Liver (tissue), 9 donors: ENCODE measurements around the gene GXYLT2. TPM values are rescaled to one million over a fixed set of nuclear protein-coding genes. Genes with fewer than 3 reads are reported as not detected.

Experiments
- DNase-seq: peaks from one replicate; pipeline ENCODE4 v3.0.0-alpha.2; 2017; ENCODE audit warnings: low spot score
- H3K27ac ChIP-seq, 2 donors: one replicate each; pipeline ENCODE4 v1.7.0; 2013; ENCODE audit warnings: inconsistent platforms in 2 of 2, low read length in 2 of 2, control low read depth in 1 of 2, low read depth in 1 of 2, mild to moderate bottlenecking in 1 of 2
- H3K27me3 ChIP-seq, 4 donors: one replicate each; pipeline versions ENCODE4 v1.6.1 to v1.7.0; 2013; ENCODE audit warnings: low read length in 3 of 4, inconsistent platforms in 1 of 4, mild to moderate bottlenecking in 1 of 4, moderate library complexity in 1 of 4; ENCODE audit not compliant: control insufficient read depth in 4 of 4, insufficient read depth in 4 of 4
- H3K36me3 ChIP-seq, 4 donors: one replicate each; pipeline versions ENCODE4 v1.6.1 to v1.7.0; 2013; ENCODE audit warnings: low read length in 3 of 4, mild to moderate bottlenecking in 3 of 4, low read depth in 1 of 4, moderate library complexity in 1 of 4; ENCODE audit not compliant: control insufficient read depth in 4 of 4, insufficient read depth in 3 of 4
- H3K4me1 ChIP-seq, 4 donors: one replicate each; pipeline versions ENCODE4 v1.6.1 to v1.7.0; 2013; ENCODE audit warnings: low read length in 3 of 4, mild to moderate bottlenecking in 3 of 4, moderate library complexity in 1 of 4; ENCODE audit not compliant: control insufficient read depth in 4 of 4, insufficient read depth in 4 of 4
- H3K4me3 ChIP-seq, 3 donors: one replicate each; pipeline versions ENCODE4 v1.6.1 to v1.7.0; 2013; ENCODE audit warnings: low read length in 3 of 3, control low read depth in 1 of 3, low read depth in 1 of 3, mild to moderate bottlenecking in 1 of 3
- H3K9ac ChIP-seq, 2 donors: one replicate each; pipeline ENCODE4 v1.7.0; 2013; ENCODE audit warnings: low read length in 2 of 2, mild to moderate bottlenecking in 2 of 2, moderate library complexity in 2 of 2, control low read depth in 1 of 2, low read depth in 1 of 2
- H3K9me3 ChIP-seq, 4 donors: one replicate each; pipeline versions ENCODE4 v1.6.1 to v1.7.0; 2013; ENCODE audit warnings: low read length in 3 of 4; ENCODE audit not compliant: control insufficient read depth in 4 of 4
- ATF3 ChIP-seq: IDR thresholded peaks from 2 replicates; pipeline ENCODE4 v1.6.1; 2016; ENCODE audit warnings: antibody characterized with exemption
- EGR1 ChIP-seq, 2 donors: IDR thresholded peaks; 2 replicates each; pipeline ENCODE4 v1.6.1; 2016 to 2018; ENCODE audit warnings: antibody characterized with exemption in 2 of 2, low read depth in 2 of 2
- FOXA1 ChIP-seq: IDR thresholded peaks from 2 replicates; pipeline ENCODE4 v1.6.1; 2016; ENCODE audit warnings: antibody characterized with exemption
- FOXA2 ChIP-seq: IDR thresholded peaks from 2 replicates; pipeline ENCODE4 v1.6.1; 2016; ENCODE audit warnings: antibody characterized with exemption
- GABPA ChIP-seq, 2 donors: IDR thresholded peaks in 1 of 2; conservative IDR thresholded peaks in 1 of 2; 2 replicates each; pipeline ENCODE4 v1.6.1; 2016; ENCODE audit warnings: antibody characterized with exemption in 2 of 2, mild to moderate bottlenecking in 1 of 2, moderate library complexity in 1 of 2
- HNF4A ChIP-seq, 2 donors: conservative IDR thresholded peaks; 2 replicates each; pipeline ENCODE4 v1.6.1; 2016; ENCODE audit warnings: antibody characterized with exemption in 2 of 2, mild to moderate bottlenecking in 2 of 2
- HNF4G ChIP-seq: IDR thresholded peaks from 2 replicates; pipeline ENCODE4 v1.6.1; 2016; ENCODE audit warnings: antibody characterized with exemption
- JUND ChIP-seq, 2 donors: IDR thresholded peaks; 2 replicates each; pipeline ENCODE4 v1.6.1; 2016; ENCODE audit warnings: antibody characterized with exemption in 2 of 2
- MAX ChIP-seq: IDR thresholded peaks from 2 replicates; pipeline ENCODE4 v1.6.1; 2016; ENCODE audit warnings: antibody characterized with exemption
- NR2F2 ChIP-seq: IDR thresholded peaks from 2 replicates; pipeline ENCODE4 v1.6.1; 2016; ENCODE audit warnings: antibody characterized with exemption
- REST ChIP-seq: IDR thresholded peaks from 2 replicates; pipeline ENCODE4 v1.6.1; 2016; ENCODE audit warnings: antibody characterized with exemption, mild to moderate bottlenecking
- RXRA ChIP-seq, 2 donors: IDR thresholded peaks; 2 replicates each; pipeline ENCODE4 v1.6.1; 2017 to 2018; ENCODE audit warnings: antibody characterized with exemption in 2 of 2, mild to moderate bottlenecking in 1 of 2
- SP1 ChIP-seq: IDR thresholded peaks from 2 replicates; pipeline ENCODE4 v1.6.1; 2018; ENCODE audit warnings: antibody characterized with exemption, mild to moderate bottlenecking
- TAF1 ChIP-seq: conservative IDR thresholded peaks from 2 replicates; pipeline ENCODE4 v1.6.1; 2016; ENCODE audit warnings: antibody characterized with exemption, mild to moderate bottlenecking
- YY1 ChIP-seq: IDR thresholded peaks from 2 replicates; pipeline ENCODE4 v1.6.1; 2016; ENCODE audit warnings: antibody characterized with exemption, mild to moderate bottlenecking
- ZBTB33 ChIP-seq: IDR thresholded peaks from 2 replicates; pipeline ENCODE4 v1.6.1; 2016; ENCODE audit warnings: antibody characterized with exemption
- WGBS: extraction: QIAGEN DNeasy Blood & Tissue Kit; methylation state at CpG from one replicate; pipeline ENCODE4 v1.1.7; 2013; 5-methylcytosine and 5-hydroxymethylcytosine counted together
- polyA plus RNA-seq, 2 donors: library from polyadenylated mRNA; stranded (reverse) in 1 of 2; unstranded in 1 of 2; fragments of 200-250 nt in 1 of 2; fragments of >200 nt in 1 of 2; fragmentation: Nextera tagmentation in 1 of 2; extraction: Ambion mirVana in 1 of 2; gene quantifications; one replicate each; pipeline versions ENCODE4 v1.2.1 to v1.2.3, GENCODE V29; 2013 to 2015
- total RNA-seq, 2 donors: library from RNA; depleted of rRNA; stranded (reverse); fragments of >200 nt; gene quantifications; one replicate each; pipeline ENCODE4 v1.2.3, GENCODE V29; 2014
- donor health status: healthy.
- donor health status: healthy.
- donor health status: healthy.
- donor health status: healthy.
- donor health status: healthy.

Gene GXYLT2
- total and polyA plus RNA-seq, 4 donors, result 0.06 to 0.98 (median 0.10) TPM

GRCh38 chr3:72973786-72974185 is 85.9 kb downstream of the GXYLT2 start:
- no peaks in the 10 kb centered on the region for H3K27me3 ChIP-seq
- 94% methylated on average over 2 of the region's 2 CpGs for WGBS
- H3K4me3 ChIP-seq, result no peak overlapping the region
- H3K27ac ChIP-seq, result no peak overlapping the region
- DNase-seq, result no peak
- TF ChIP-seq JUND (IDR thresholded peaks at IDR 0.05), result no peak
- TF ChIP-seq HNF4G, result no peak
- no peak for TF ChIP-seq ZBTB33
- no peak for TF ChIP-seq RXRA (IDR thresholded peaks at IDR 0.05)
- no peak for TF ChIP-seq HNF4A (conservative IDR thresholded peaks at IDR 0.05)
- no peak for TF ChIP-seq GABPA (IDR thresholded peaks at IDR 0.05 in 1 of 2, conservative IDR thresholded peaks at IDR 0.05 in 1 of 2)
- no peak for TF ChIP-seq ATF3
- no peak for TF ChIP-seq EGR1 (IDR thresholded peaks at IDR 0.05; ENCODE audit: low read depth in 2 of 2)
- TF ChIP-seq FOXA2, result no peak
- no peak for TF ChIP-seq MAX
- TF ChIP-seq TAF1, result no peak
- no peak for TF ChIP-seq NR2F2
- TF ChIP-seq FOXA1, result no peak
- no peak for TF ChIP-seq YY1
- no peak for TF ChIP-seq SP1
- no peak for TF ChIP-seq REST
- H3K36me3 ChIP-seq, result no peaks in the 10 kb centered on the region
- H3K9me3 ChIP-seq, result no peaks in the 10 kb centered on the region
- peaks cover 0 to 12% (median 6%) of the 10 kb centered on the region in 4 donors for H3K4me1 ChIP-seq
- H3K9ac ChIP-seq, result no peak overlapping the region

- Histone ChIP-seq H3K9ac (no peak overlapping the region), H3K4me3 (no peak overlapping the region), H3K4me1 (peaks cover 0 to 12% (median 6%) of the 10 kb centered on the region in 4 donors), H3K36me3 (no peaks in the 10 kb centered on the region), H3K9me3 (no peaks in the 10 kb centered on the region), H3K27me3 (no peaks in the 10 kb centered on the region), H3K27ac (no peak overlapping the region)
- WGBS, result 94% methylated on average over 4 of the region's 4 CpGs
- no peak for TF ChIP-seq RXRA (IDR thresholded peaks at IDR 0.05)
- TF ChIP-seq REST, result no peak
- TF ChIP-seq JUND (IDR thresholded peaks at IDR 0.05), result no peak
- no peak for TF ChIP-seq NR2F2
- TF ChIP-seq ATF3, result no peak
- no peak for TF ChIP-seq HNF4A (conservative IDR thresholded peaks at IDR 0.05)
- DNase-seq, result no peak
Measured at GRCh38 chr3:72974956-72975355, 87.1 kb downstream of the GXYLT2 start.
